ENCODE results near the gene SIDT2.

SIDT2 gene

GRCh38 chr11:117180661-117181585 is 2.4 kb downstream of the SIDT2 start:
- H3K27ac ChIP-seq = no peak overlapping the region
- TF ChIP-seq, protein P1, sequence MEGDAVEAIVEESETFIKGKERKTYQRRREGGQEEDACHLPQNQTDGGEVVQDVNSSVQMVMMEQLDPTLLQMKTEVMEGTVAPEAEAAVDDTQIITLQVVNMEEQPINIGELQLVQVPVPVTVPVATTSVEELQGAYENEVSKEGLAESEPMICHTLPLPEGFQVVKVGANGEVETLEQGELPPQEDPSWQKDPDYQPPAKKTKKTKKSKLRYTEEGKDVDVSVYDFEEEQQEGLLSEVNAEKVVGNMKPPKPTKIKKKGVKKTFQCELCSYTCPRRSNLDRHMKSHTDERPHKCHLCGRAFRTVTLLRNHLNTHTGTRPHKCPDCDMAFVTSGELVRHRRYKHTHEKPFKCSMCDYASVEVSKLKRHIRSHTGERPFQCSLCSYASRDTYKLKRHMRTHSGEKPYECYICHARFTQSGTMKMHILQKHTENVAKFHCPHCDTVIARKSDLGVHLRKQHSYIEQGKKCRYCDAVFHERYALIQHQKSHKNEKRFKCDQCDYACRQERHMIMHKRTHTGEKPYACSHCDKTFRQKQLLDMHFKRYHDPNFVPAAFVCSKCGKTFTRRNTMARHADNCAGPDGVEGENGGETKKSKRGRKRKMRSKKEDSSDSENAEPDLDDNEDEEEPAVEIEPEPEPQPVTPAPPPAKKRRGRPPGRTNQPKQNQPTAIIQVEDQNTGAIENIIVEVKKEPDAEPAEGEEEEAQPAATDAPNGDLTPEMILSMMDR (conservative IDR thresholded peaks at IDR 0.05) = no peak
- no peak for TF ChIP-seq ZFX (IDR thresholded peaks at IDR 0.05)

DNA sequence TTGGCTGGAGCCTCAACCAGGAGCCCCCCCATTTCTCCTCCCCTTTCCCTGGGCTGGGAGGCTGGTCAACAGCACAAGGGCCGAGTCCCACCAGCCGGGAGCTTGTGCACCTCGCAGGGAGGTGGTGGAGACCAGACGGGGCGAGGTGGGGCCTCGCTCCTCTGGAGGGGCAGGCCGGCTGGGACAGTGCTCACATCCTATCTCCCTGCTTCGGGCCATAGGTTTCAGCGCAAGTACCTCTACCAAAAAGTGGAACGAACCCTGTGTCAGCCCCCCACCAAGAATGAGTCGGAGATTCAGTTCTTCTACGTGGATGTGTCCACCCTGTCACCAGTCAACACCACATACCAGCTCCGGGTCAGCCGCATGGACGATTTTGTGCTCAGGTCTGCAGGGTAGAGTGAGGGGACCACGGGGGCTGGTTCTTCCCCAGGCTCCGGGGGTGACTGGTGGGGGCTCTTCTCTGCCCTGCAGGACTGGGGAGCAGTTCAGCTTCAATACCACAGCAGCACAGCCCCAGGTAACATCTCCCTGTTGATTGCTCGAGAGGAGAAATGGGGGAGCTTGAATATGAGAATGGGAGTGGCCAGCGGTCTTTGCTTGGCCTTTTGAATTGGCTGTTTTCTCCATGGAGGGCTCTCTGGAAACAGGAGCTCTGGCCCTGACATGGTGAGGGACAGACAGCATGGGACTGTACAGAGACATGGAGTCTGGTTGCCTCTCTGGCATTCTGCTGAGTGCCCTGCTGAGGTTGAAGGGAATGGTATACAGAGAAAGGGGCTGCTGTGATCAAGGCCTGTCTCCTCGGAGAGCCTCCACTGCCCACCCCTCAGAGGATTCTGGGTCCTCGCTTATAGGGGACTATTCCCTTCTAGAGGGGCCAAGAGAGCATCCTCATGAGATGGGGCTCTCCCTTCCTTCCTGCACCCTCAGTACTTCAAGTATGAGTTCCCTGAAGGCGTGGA is 3.3 kb downstream of the SIDT2 start:
- peak overlapping the region; percentile 70 for H3K27ac ChIP-seq
- no peak for TF ChIP-seq ZFX (IDR thresholded peaks at IDR 0.05)
- TF ChIP-seq, protein P1 (conservative IDR thresholded peaks at IDR 0.05) = no peak

DNA sequence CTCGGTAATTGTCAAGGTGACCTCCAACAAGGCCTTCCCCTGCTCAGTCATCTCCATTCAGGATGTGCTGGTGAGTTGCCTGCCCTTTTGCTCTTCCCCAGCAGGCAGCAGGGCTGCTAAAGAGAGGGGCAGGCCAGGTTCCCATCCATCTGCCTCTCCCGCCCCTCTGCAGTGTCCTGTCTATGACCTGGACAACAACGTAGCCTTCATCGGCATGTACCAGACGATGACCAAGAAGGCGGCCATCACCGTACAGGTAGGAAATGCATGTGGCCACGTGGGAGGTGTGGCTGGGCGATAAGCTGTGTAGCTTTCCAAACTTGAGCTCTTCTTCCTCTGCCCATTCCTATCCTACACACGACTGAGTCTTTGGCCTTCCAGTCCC is 4.0 kb downstream of the SIDT2 start:
- TF ChIP-seq, protein P1 (conservative IDR thresholded peaks at IDR 0.05) = no peak
- TF ChIP-seq ZFX (IDR thresholded peaks at IDR 0.05) = no peak
- peak overlapping the region; percentile 70 for H3K27ac ChIP-seq

GRCh38 chr11:117183178-117183577 is 4.6 kb downstream of the SIDT2 start:
- H3K27ac ChIP-seq = peak overlapping the region; percentile 70

DNA sequence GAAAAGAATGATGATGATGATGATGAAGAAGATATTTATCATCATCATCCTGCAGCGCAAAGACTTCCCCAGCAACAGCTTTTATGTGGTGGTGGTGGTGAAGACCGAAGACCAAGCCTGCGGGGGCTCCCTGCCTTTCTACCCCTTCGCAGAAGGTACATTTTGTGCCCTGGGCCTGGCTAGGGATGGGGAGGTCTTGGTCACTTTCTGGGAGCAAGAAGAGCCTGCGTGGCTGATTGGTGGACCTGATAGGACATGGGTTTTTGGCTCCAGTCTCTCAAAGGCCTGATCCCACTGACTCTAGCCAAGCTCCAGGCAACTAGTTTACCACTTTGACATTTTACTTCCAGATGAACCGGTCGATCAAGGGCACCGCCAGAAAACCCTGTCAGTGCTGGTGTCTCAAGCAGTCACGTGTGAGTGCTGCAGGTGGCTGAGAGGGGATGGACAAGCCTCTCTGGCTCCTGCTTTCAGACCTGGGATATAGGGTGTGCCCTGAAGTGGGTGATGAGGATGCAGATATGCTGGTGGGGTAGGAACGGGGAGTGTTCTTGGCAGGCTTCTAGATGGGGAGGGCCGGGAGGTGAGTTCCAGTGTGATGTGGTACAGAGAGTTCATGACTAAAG is 5.3 kb downstream of the SIDT2 start:
- H3K27ac ChIP-seq = peak overlapping the region; percentile 70
- TF ChIP-seq, protein P1 (conservative IDR thresholded peaks at IDR 0.05) = no peak
- no peak for TF ChIP-seq ZFX (IDR thresholded peaks at IDR 0.05)

GRCh38 chr11:117185736-117186430 is 7.3 kb downstream of the SIDT2 start:
- peak overlapping the region; percentile 70 for H3K27ac ChIP-seq
- TF ChIP-seq, protein P1 (conservative IDR thresholded peaks at IDR 0.05) = no peak
- TF ChIP-seq ZFX (IDR thresholded peaks at IDR 0.05) = no peak; the same call in 1 of the 2 replicates

- TF ChIP-seq, protein P1 (conservative IDR thresholded peaks at IDR 0.05) = no peak
- TF ChIP-seq ZFX (IDR thresholded peaks at IDR 0.05) = no peak
- peak overlapping the region; percentile 70 for H3K27ac ChIP-seq
Measured at GRCh38 chr11:117186431-117186761, 7.9 kb downstream of the SIDT2 start.
